HG02973 (cell line): ENCODE results near the gene TLX2.
"Not testable (repeated sequence)": the region's sequence is repeated elsewhere in the genome, so short reads cannot be mapped to it uniquely, and the experiment has no call there.

Source experiments
- ATAC-seq: cut with Tn5 transposase; IDR thresholded peaks from one replicate; pipeline ENCODE4 v1.9.1; 2021; ENCODE audit warnings: moderate library complexity; ENCODE audit not compliant: unreplicated experiment

Gene TLX2

GRCh38 chr2:74553892-74554819, 39.9 kb downstream of the TLX2 start, which contains the start of the genes DOK1 and LOXL3:
TSS of gene DOK1 (plus strand) at chr2:74554720. CDS start at chr2:74554755, 35 bp downstream.
TSS of gene LOXL3 (minus strand) at chr2:74553942. CDS start at chr2:74552634, 1,308 bp downstream.
- ATAC-seq = peak; percentile 66

- peak; percentile 41 for ATAC-seq
Observed at GRCh38 chr2:74554820-74555531, 40.7 kb downstream of the TLX2 start.

GRCh38 chr2:74555610-74556103, 41.4 kb downstream of the TLX2 start:
- no peak for ATAC-seq

GRCh38 chr2:74556159-74556558, 41.9 kb downstream of the TLX2 start:
- no peak for ATAC-seq

- ATAC-seq = no peak
Observed at GRCh38 chr2:74556831-74557370, 42.7 kb downstream of the TLX2 start.

- ATAC-seq = no peak
Observed at GRCh38 chr2:74558284-74559230, 44.3 kb downstream of the TLX2 start.

GRCh38 chr2:74559912-74560311, 45.7 kb downstream of the TLX2 start:
- ATAC-seq = no peak

- no peak for ATAC-seq
Observed at GRCh38 chr2:74560591-74560990, 46.3 kb downstream of the TLX2 start.

GRCh38 chr2:74561022-74561421, 46.8 kb downstream of the TLX2 start:
- not testable (repeated sequence) for ATAC-seq

- no peak for ATAC-seq
Observed at GRCh38 chr2:74562126-74562775, 48.0 kb downstream of the TLX2 start.

- ATAC-seq = no peak
Observed at GRCh38 chr2:74564222-74564621, 50.0 kb downstream of the TLX2 start.

GRCh38 chr2:74566076-74566753, 52.0 kb downstream of the TLX2 start:
- ATAC-seq = no peak

GRCh38 chr2:74566754-74567085, 52.5 kb downstream of the TLX2 start:
- no peak for ATAC-seq
